ENCODE measurements around the gene SUGP1.

Gene SUGP1

GRCh38 chr19:19226204-19226603 lies 94.1 kb downstream of the SUGP1 start:
- no peak overlapping the region for H3K4me3 Mint-ChIP-seq
- H3K4me1 Mint-ChIP-seq (ENCODE audit: low read depth): peaks cover 3% of the 10 kb centered on the region
- H3K27me3 Mint-ChIP-seq (ENCODE audit: low read depth): peaks cover 13% of the 10 kb centered on the region
- no peaks in the 10 kb centered on the region for H3K9me3 Mint-ChIP-seq
- H3K36me3 Mint-ChIP-seq (ENCODE audit: low read depth): no peaks in the 10 kb centered on the region
- no peak overlapping the region for H3K27ac Mint-ChIP-seq

Measured in T-helper 1 cell treated with Interleukin-12 subunit alpha and Interleukin-12 subunit beta and Interleukin-4 antibody, amounts not matched to agents 30 μg/mL and 1 μg/mL, for 36 hours (primary cell).